Liver (tissue), 9 donors: ENCODE data around the gene C1QTNF12. TPM values are rescaled to one million over a fixed set of nuclear protein-coding genes. Genes with fewer than 3 reads are reported as not detected.

Experiments used
- DNase-seq: peaks from one replicate; pipeline ENCODE4 v3.0.0-alpha.2; 2017; ENCODE audit warnings: low spot score
- H3K27ac ChIP-seq, 2 donors: one replicate each; pipeline ENCODE4 v1.7.0; 2013; ENCODE audit warnings: inconsistent platforms in 2 of 2, low read length in 2 of 2, control low read depth in 1 of 2, low read depth in 1 of 2, mild to moderate bottlenecking in 1 of 2
- H3K27me3 ChIP-seq, 4 donors: one replicate each; pipeline versions ENCODE4 v1.6.1 to v1.7.0; 2013; ENCODE audit warnings: low read length in 3 of 4, inconsistent platforms in 1 of 4, mild to moderate bottlenecking in 1 of 4, moderate library complexity in 1 of 4; ENCODE audit not compliant: control insufficient read depth in 4 of 4, insufficient read depth in 4 of 4
- H3K36me3 ChIP-seq, 4 donors: one replicate each; pipeline versions ENCODE4 v1.6.1 to v1.7.0; 2013; ENCODE audit warnings: low read length in 3 of 4, mild to moderate bottlenecking in 3 of 4, low read depth in 1 of 4, moderate library complexity in 1 of 4; ENCODE audit not compliant: control insufficient read depth in 4 of 4, insufficient read depth in 3 of 4
- H3K4me1 ChIP-seq, 4 donors: one replicate each; pipeline versions ENCODE4 v1.6.1 to v1.7.0; 2013; ENCODE audit warnings: low read length in 3 of 4, mild to moderate bottlenecking in 3 of 4, moderate library complexity in 1 of 4; ENCODE audit not compliant: control insufficient read depth in 4 of 4, insufficient read depth in 4 of 4
- H3K4me3 ChIP-seq, 3 donors: one replicate each; pipeline versions ENCODE4 v1.6.1 to v1.7.0; 2013; ENCODE audit warnings: low read length in 3 of 3, control low read depth in 1 of 3, low read depth in 1 of 3, mild to moderate bottlenecking in 1 of 3
- H3K9ac ChIP-seq, 2 donors: one replicate each; pipeline ENCODE4 v1.7.0; 2013; ENCODE audit warnings: low read length in 2 of 2, mild to moderate bottlenecking in 2 of 2, moderate library complexity in 2 of 2, control low read depth in 1 of 2, low read depth in 1 of 2
- H3K9me3 ChIP-seq, 4 donors: one replicate each; pipeline versions ENCODE4 v1.6.1 to v1.7.0; 2013; ENCODE audit warnings: low read length in 3 of 4; ENCODE audit not compliant: control insufficient read depth in 4 of 4
- EGR1 ChIP-seq, 2 donors: IDR thresholded peaks; 2 replicates each; pipeline ENCODE4 v1.6.1; 2016 to 2018; ENCODE audit warnings: antibody characterized with exemption in 2 of 2, low read depth in 2 of 2
- FOXA1 ChIP-seq: IDR thresholded peaks from 2 replicates; pipeline ENCODE4 v1.6.1; 2016; ENCODE audit warnings: antibody characterized with exemption
- HNF4G ChIP-seq: IDR thresholded peaks from 2 replicates; pipeline ENCODE4 v1.6.1; 2016; ENCODE audit warnings: antibody characterized with exemption
- JUND ChIP-seq, 2 donors: IDR thresholded peaks; 2 replicates each; pipeline ENCODE4 v1.6.1; 2016; ENCODE audit warnings: antibody characterized with exemption in 2 of 2
- NR2F2 ChIP-seq: IDR thresholded peaks from 2 replicates; pipeline ENCODE4 v1.6.1; 2016; ENCODE audit warnings: antibody characterized with exemption
- SP1 ChIP-seq: IDR thresholded peaks from 2 replicates; pipeline ENCODE4 v1.6.1; 2018; ENCODE audit warnings: antibody characterized with exemption, mild to moderate bottlenecking
- TAF1 ChIP-seq: conservative IDR thresholded peaks from 2 replicates; pipeline ENCODE4 v1.6.1; 2016; ENCODE audit warnings: antibody characterized with exemption, mild to moderate bottlenecking
- WGBS: extraction: QIAGEN DNeasy Blood & Tissue Kit; methylation state at CpG from one replicate; pipeline ENCODE4 v1.1.7; 2013; 5-methylcytosine and 5-hydroxymethylcytosine counted together
- polyA plus RNA-seq, 2 donors: library from polyadenylated mRNA; stranded (reverse) in 1 of 2; unstranded in 1 of 2; fragments of 200-250 nt in 1 of 2; fragments of >200 nt in 1 of 2; fragmentation: Nextera tagmentation in 1 of 2; extraction: Ambion mirVana in 1 of 2; gene quantifications; one replicate each; pipeline versions ENCODE4 v1.2.1 to v1.2.3, GENCODE V29; 2013 to 2015
- total RNA-seq, 2 donors: library from RNA; depleted of rRNA; stranded (reverse); fragments of >200 nt; gene quantifications; one replicate each; pipeline ENCODE4 v1.2.3, GENCODE V29; 2014
- TF ChIP-seq, protein P1 (sequence below): fragments of 150-350 bp; IDR thresholded peaks from 2 replicates; pipeline ENCODE4 v1.5.1; 2017; ENCODE audit warnings: improper control_type of control experiment, low read depth, low read length; ENCODE audit not compliant: missing input control
- TF ChIP-seq, protein P2 (sequence below): IDR thresholded peaks from 2 replicates; pipeline ENCODE4 v1.6.1; 2016; ENCODE audit warnings: antibody characterized with exemption
- TF ChIP-seq, protein P3 (sequence below): IDR thresholded peaks from 2 replicates; pipeline ENCODE4 v1.6.1; 2016; ENCODE audit warnings: antibody characterized with exemption
- donor health status: healthy.
- donor health status: healthy.
- donor health status: healthy.
- donor health status: healthy.
- donor health status: healthy.

Gene C1QTNF12
- total and polyA plus RNA-seq, 4 donors, result 0.39 to 0.40 TPM; not detected in 2

DNA sequence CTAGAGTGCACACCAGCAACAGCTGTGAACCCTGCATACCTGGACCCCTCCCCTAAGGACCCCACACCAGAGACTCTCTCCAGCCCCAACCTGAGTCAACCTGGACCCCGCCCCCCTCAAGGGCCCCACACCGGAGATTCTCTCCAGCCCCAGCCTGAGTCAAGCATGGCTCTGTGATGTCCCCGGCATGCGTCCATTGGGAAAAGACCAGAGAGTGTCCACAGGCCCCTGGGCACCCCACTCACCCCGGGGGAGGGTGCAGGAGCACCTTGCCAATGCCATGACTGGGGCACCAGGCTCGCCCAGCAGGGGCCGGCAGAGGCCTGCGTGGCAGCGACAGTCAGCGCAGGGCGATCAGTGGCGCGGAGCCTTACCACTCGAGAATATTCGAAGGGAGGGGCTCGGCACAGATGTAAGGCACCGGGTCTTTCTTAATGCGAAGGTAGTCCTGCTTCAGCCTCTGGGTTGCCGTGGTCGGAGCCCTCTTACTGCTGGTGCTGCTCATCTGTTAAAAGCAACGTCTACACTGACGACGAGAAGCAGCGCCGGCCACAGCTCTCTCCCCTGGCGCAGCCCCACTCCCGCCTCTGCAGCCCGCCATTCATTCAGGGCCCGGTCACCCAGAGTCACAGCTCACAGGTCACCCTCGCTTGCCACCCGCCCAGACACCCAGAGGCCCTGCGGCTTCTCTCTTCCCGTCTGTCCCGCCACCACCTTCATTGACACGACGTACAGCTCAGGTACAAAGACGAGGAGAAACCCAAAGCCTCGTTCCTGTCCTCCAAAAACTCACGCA is 21.2 kb upstream of the C1QTNF12 start:
- H3K9me3 ChIP-seq, result no peaks in the 10 kb centered on the region
- WGBS, result 97% methylated on average over 39 of the region's 39 CpGs
- H3K36me3 ChIP-seq, result peaks cover 11 to 30% (median 17%) of the 10 kb centered on the region in 4 donors
- DNase-seq, result no peak
- TF ChIP-seq, protein P1, sequence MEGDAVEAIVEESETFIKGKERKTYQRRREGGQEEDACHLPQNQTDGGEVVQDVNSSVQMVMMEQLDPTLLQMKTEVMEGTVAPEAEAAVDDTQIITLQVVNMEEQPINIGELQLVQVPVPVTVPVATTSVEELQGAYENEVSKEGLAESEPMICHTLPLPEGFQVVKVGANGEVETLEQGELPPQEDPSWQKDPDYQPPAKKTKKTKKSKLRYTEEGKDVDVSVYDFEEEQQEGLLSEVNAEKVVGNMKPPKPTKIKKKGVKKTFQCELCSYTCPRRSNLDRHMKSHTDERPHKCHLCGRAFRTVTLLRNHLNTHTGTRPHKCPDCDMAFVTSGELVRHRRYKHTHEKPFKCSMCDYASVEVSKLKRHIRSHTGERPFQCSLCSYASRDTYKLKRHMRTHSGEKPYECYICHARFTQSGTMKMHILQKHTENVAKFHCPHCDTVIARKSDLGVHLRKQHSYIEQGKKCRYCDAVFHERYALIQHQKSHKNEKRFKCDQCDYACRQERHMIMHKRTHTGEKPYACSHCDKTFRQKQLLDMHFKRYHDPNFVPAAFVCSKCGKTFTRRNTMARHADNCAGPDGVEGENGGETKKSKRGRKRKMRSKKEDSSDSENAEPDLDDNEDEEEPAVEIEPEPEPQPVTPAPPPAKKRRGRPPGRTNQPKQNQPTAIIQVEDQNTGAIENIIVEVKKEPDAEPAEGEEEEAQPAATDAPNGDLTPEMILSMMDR, result no peak
- TF ChIP-seq, protein P2, sequence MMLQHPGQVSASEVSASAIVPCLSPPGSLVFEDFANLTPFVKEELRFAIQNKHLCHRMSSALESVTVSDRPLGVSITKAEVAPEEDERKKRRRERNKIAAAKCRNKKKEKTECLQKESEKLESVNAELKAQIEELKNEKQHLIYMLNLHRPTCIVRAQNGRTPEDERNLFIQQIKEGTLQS, result no peak
- no peak for TF ChIP-seq SP1
- no peak for TF ChIP-seq EGR1 (IDR thresholded peaks at IDR 0.05; ENCODE audit: low read depth in 2 of 2)
- no peak overlapping the region for H3K4me3 ChIP-seq
- peaks cover 8 to 24% (median 20%) of the 10 kb centered on the region in 4 donors for H3K4me1 ChIP-seq
- H3K9ac ChIP-seq, result no peak overlapping the region
- no peak overlapping the region for H3K27ac ChIP-seq
- no peaks in the 10 kb centered on the region for H3K27me3 ChIP-seq

DNA sequence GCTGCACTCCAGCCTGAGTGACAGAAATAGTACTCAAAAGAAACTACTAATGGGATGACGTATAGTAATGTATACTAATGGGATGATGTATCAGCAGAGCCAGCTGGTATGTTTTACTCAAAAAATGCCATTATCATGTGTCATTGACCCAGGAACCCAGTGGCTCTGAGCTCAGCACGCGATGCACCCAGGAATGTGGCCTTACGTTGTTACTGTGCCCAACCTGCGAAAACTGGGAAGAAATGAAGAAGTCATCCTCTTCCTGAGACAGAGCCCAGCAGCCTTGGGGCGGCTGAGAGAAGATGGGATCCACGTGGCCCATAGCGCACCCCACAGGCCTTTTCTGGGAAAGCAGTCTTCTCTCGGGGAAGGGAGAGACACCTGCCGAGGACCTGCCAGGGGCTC is 18.3 kb upstream of the C1QTNF12 start:
- Histone ChIP-seq H3K4me1 (no peaks in the 10 kb centered on the region), H3K36me3 (peaks cover 13 to 39% (median 26%) of the 10 kb centered on the region in 4 donors)

More for the DNA sequence above, 18.3 kb upstream of the C1QTNF12 start:
- no peak for TF ChIP-seq JUND (IDR thresholded peaks at IDR 0.05)
- no peak for TF ChIP-seq HNF4G
- no peak for TF ChIP-seq NR2F2
- TF ChIP-seq, protein P1, result no peak
- TF ChIP-seq, protein P3, sequence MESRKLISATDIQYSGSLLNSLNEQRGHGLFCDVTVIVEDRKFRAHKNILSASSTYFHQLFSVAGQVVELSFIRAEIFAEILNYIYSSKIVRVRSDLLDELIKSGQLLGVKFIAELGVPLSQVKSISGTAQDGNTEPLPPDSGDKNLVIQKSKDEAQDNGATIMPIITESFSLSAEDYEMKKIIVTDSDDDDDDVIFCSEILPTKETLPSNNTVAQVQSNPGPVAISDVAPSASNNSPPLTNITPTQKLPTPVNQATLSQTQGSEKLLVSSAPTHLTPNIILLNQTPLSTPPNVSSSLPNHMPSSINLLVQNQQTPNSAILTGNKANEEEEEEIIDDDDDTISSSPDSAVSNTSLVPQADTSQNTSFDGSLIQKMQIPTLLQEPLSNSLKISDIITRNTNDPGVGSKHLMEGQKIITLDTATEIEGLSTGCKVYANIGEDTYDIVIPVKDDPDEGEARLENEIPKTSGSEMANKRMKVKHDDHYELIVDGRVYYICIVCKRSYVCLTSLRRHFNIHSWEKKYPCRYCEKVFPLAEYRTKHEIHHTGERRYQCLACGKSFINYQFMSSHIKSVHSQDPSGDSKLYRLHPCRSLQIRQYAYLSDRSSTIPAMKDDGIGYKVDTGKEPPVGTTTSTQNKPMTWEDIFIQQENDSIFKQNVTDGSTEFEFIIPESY, result no peak
- TF ChIP-seq FOXA1, result no peak
- TF ChIP-seq, protein P2, result no peak
- TF ChIP-seq TAF1, result no peak
- Histone ChIP-seq H3K4me3 (no peak overlapping the region), H3K9ac (no peak overlapping the region), H3K27ac (no peak overlapping the region), H3K27me3 (no peaks in the 10 kb centered on the region), H3K9me3 (no peaks in the 10 kb centered on the region)
- WGBS, result 86% methylated on average over 10 of the region's 10 CpGs
- no peak for DNase-seq
